ENCODE results near the gene MYL12A.

MYL12A gene

GRCh38 chr18:3209859-3210569 is 37.6 kb upstream of the MYL12A start:
- no peak overlapping the region for H3K56ac ChIP-seq (ENCODE audit: low read length)
- H2BK120ac ChIP-seq (ENCODE audit: low read depth, low read length): no peak overlapping the region
- H4K8ac ChIP-seq (ENCODE audit: low read depth, low read length): no peak overlapping the region
- no peak overlapping the region for H3K4ac ChIP-seq (ENCODE audit: low read depth, low read length)
- H3K4me3 ChIP-seq (ENCODE audit: low read length): no peak overlapping the region
- no peak overlapping the region for H2AK5ac ChIP-seq (ENCODE audit: low read length)
- H3K27me3 ChIP-seq (ENCODE audit: insufficient read depth, low read length, poor library complexity): no peaks in the 10 kb centered on the region
- no peak overlapping the region for H3K4me2 ChIP-seq (ENCODE audit: low read length)
- no peak for DNase-seq
- H3K79me1 ChIP-seq (ENCODE audit: low read length): no peaks in the 10 kb centered on the region
- H4K5ac ChIP-seq (ENCODE audit: low read length): no peak overlapping the region
- no peaks in the 10 kb centered on the region for H3K36me3 ChIP-seq (ENCODE audit: control insufficient read depth, insufficient read depth, low read length)
- no peak overlapping the region for H2BK15ac ChIP-seq (replicated peaks; ENCODE audit: low read depth)
- H3K27ac ChIP-seq (ENCODE audit: low read depth, low read length): no peak overlapping the region
- no peak overlapping the region for H3K9ac ChIP-seq (ENCODE audit: low read length)
- no peak overlapping the region for H3K18ac ChIP-seq (ENCODE audit: low read length)
- H3K4me1 ChIP-seq (ENCODE audit: control insufficient read depth, low read depth, low read length): no peaks in the 10 kb centered on the region
- WGBS (ENCODE audit: extremely low coverage, insufficient coverage, low lambda C conversion rate): no CpG with 5 or more reads among the region's 4 CpGs
- no peaks in the 10 kb centered on the region for H3K79me2 ChIP-seq (ENCODE audit: control insufficient read depth, insufficient read depth, low read length)
- no peak overlapping the region for H2BK5ac ChIP-seq (ENCODE audit: low read length)
- no peak overlapping the region for H3K23ac ChIP-seq (ENCODE audit: low read length)

DNA sequence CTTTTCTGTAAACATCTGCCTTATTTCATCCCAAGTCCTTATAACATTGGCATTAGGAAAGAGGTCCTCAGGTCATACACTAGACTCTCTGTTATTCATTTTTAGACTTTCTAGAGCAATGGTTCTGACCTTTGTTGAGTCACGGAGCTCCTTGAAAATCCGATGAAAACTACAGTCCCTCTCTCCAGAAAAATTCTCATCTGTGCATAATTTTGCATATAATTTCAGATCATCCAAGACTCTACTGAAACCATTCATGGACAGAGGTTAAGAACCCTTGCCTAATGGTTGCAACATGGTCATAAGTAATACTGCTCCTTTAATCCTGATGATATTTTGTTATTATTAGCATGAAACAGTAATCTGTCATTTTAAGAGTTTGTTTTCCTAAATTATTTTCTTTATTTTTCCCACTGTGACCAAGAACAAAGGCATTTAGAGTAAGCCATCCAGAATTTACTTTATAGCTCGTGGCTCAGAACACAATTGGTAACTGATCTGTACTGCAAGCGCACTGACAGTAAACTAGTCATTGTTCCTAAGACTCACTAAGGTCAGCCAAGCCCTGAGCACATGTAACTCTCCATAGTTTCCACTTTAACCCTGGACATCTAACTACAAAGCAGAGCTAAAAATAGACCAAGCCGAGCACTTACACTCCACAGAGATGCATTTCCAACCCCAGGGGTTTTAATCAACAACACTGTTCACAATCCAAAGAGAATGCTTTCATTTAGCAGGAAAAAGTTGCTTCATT is 36.2 kb upstream of the MYL12A start:
- Histone ChIP-seq H2AK5ac (ENCODE audit: low read length) (no peak overlapping the region), H3K56ac (ENCODE audit: low read length) (no peak overlapping the region), H3K36me3 (ENCODE audit: control insufficient read depth, insufficient read depth, low read length) (no peaks in the 10 kb centered on the region)

GRCh38 chr18:3212657-3213056 is 34.9 kb upstream of the MYL12A start:
- Histone ChIP-seq H3K9ac (ENCODE audit: low read length) (no peak overlapping the region), H3K27ac (ENCODE audit: low read depth, low read length) (no peak overlapping the region), H2AK5ac (ENCODE audit: low read length) (no peak overlapping the region), H3K23ac (ENCODE audit: low read length) (no peak overlapping the region), H3K79me1 (ENCODE audit: low read length) (no peaks in the 10 kb centered on the region), H2BK5ac (ENCODE audit: low read length) (no peak overlapping the region), H2BK15ac (replicated peaks; ENCODE audit: low read depth) (no peak overlapping the region), H3K4me2 (ENCODE audit: low read length) (no peak overlapping the region), H4K8ac (ENCODE audit: low read depth, low read length) (no peak overlapping the region), H3K4me3 (ENCODE audit: low read length) (no peak overlapping the region), H3K79me2 (ENCODE audit: control insufficient read depth, insufficient read depth, low read length) (no peaks in the 10 kb centered on the region), H3K18ac (ENCODE audit: low read length) (no peak overlapping the region), H2BK120ac (ENCODE audit: low read depth, low read length) (no peak overlapping the region), H3K4me1 (ENCODE audit: control insufficient read depth, low read depth, low read length) (no peaks in the 10 kb centered on the region), H3K4ac (ENCODE audit: low read depth, low read length) (no peak overlapping the region), H3K56ac (ENCODE audit: low read length) (no peak overlapping the region), H4K5ac (ENCODE audit: low read length) (no peak overlapping the region), H3K36me3 (ENCODE audit: control insufficient read depth, insufficient read depth, low read length) (no peaks in the 10 kb centered on the region), H3K27me3 (ENCODE audit: insufficient read depth, low read length, poor library complexity) (no peaks in the 10 kb centered on the region)
- WGBS (ENCODE audit: extremely low coverage, insufficient coverage, low lambda C conversion rate): no CpG with 5 or more reads among the region's 4 CpGs
- no peak for DNase-seq

More for the DNA sequence above, 36.2 kb upstream of the MYL12A start:
- Histone ChIP-seq H3K18ac (ENCODE audit: low read length) (no peak overlapping the region), H3K27me3 (ENCODE audit: insufficient read depth, low read length, poor library complexity) (no peaks in the 10 kb centered on the region), H3K23ac (ENCODE audit: low read length) (no peak overlapping the region), H4K8ac (ENCODE audit: low read depth, low read length) (no peak overlapping the region), H3K4ac (ENCODE audit: low read depth, low read length) (no peak overlapping the region), H2BK120ac (ENCODE audit: low read depth, low read length) (no peak overlapping the region), H3K9ac (ENCODE audit: low read length) (no peak overlapping the region), H3K4me1 (ENCODE audit: control insufficient read depth, low read depth, low read length) (no peaks in the 10 kb centered on the region), H3K79me2 (ENCODE audit: control insufficient read depth, insufficient read depth, low read length) (no peaks in the 10 kb centered on the region), H3K4me2 (ENCODE audit: low read length) (no peak overlapping the region), H2BK15ac (replicated peaks; ENCODE audit: low read depth) (no peak overlapping the region), H3K79me1 (ENCODE audit: low read length) (no peaks in the 10 kb centered on the region), H3K27ac (ENCODE audit: low read depth, low read length) (no peak overlapping the region), H3K4me3 (ENCODE audit: low read length) (no peak overlapping the region), H2BK5ac (ENCODE audit: low read length) (no peak overlapping the region), H4K5ac (ENCODE audit: low read length) (no peak overlapping the region)
- no peak for DNase-seq
- WGBS (ENCODE audit: extremely low coverage, insufficient coverage, low lambda C conversion rate): no CpG with 5 or more reads among the region's 5 CpGs

- no peak overlapping the region for H3K4me3 ChIP-seq (ENCODE audit: low read length)
- no peak overlapping the region for H3K4me2 ChIP-seq (ENCODE audit: low read length)
- no peaks in the 10 kb centered on the region for H3K36me3 ChIP-seq (ENCODE audit: control insufficient read depth, insufficient read depth, low read length)
- no peaks in the 10 kb centered on the region for H3K79me1 ChIP-seq (ENCODE audit: low read length)
- DNase-seq: peak; percentile 44
- no peak overlapping the region for H3K18ac ChIP-seq (ENCODE audit: low read length)
- WGBS (ENCODE audit: extremely low coverage, insufficient coverage, low lambda C conversion rate): no CpG with 5 or more reads among the region's 6 CpGs
- H3K4me1 ChIP-seq (ENCODE audit: control insufficient read depth, low read depth, low read length): no peaks in the 10 kb centered on the region
- no peak overlapping the region for H2BK120ac ChIP-seq (ENCODE audit: low read depth, low read length)
- H4K8ac ChIP-seq (ENCODE audit: low read depth, low read length): no peak overlapping the region
- H3K9ac ChIP-seq (ENCODE audit: low read length): no peak overlapping the region
- H3K23ac ChIP-seq (ENCODE audit: low read length): no peak overlapping the region
- no peak overlapping the region for H3K56ac ChIP-seq (ENCODE audit: low read length)
- H2BK15ac ChIP-seq (replicated peaks; ENCODE audit: low read depth): no peak overlapping the region
- H3K27me3 ChIP-seq (ENCODE audit: insufficient read depth, low read length, poor library complexity): no peaks in the 10 kb centered on the region
- no peak overlapping the region for H3K27ac ChIP-seq (ENCODE audit: low read depth, low read length)
- H3K4ac ChIP-seq (ENCODE audit: low read depth, low read length): no peak overlapping the region
- no peak overlapping the region for H2BK5ac ChIP-seq (ENCODE audit: low read length)
- no peak overlapping the region for H4K5ac ChIP-seq (ENCODE audit: low read length)
- no peaks in the 10 kb centered on the region for H3K79me2 ChIP-seq (ENCODE audit: control insufficient read depth, insufficient read depth, low read length)
- H2AK5ac ChIP-seq (ENCODE audit: low read length): no peak overlapping the region
Measured at GRCh38 chr18:3213300-3214059, 34.1 kb upstream of the MYL12A start.

GRCh38 chr18:3214855-3215637 is 32.6 kb upstream of the MYL12A start:
- Histone ChIP-seq H3K23ac (ENCODE audit: low read length) (no peak overlapping the region), H3K4me3 (ENCODE audit: low read length) (no peak overlapping the region), H3K56ac (ENCODE audit: low read length) (no peak overlapping the region), H3K79me2 (ENCODE audit: control insufficient read depth, insufficient read depth, low read length) (no peaks in the 10 kb centered on the region), H3K18ac (ENCODE audit: low read length) (no peak overlapping the region), H4K8ac (ENCODE audit: low read depth, low read length) (no peak overlapping the region), H4K5ac (ENCODE audit: low read length) (no peak overlapping the region), H3K4ac (ENCODE audit: low read depth, low read length) (no peak overlapping the region), H3K27me3 (ENCODE audit: insufficient read depth, low read length, poor library complexity) (no peaks in the 10 kb centered on the region), H2BK15ac (replicated peaks; ENCODE audit: low read depth) (no peak overlapping the region), H3K9ac (ENCODE audit: low read length) (no peak overlapping the region), H2BK5ac (ENCODE audit: low read length) (no peak overlapping the region), H3K4me2 (ENCODE audit: low read length) (no peak overlapping the region), H2AK5ac (ENCODE audit: low read length) (no peak overlapping the region), H3K4me1 (ENCODE audit: control insufficient read depth, low read depth, low read length) (no peaks in the 10 kb centered on the region), H3K79me1 (ENCODE audit: low read length) (no peaks in the 10 kb centered on the region), H3K27ac (ENCODE audit: low read depth, low read length) (no peak overlapping the region), H2BK120ac (ENCODE audit: low read depth, low read length) (no peak overlapping the region), H3K36me3 (ENCODE audit: control insufficient read depth, insufficient read depth, low read length) (no peaks in the 10 kb centered on the region)
- DNase-seq: no peak
- WGBS (ENCODE audit: extremely low coverage, insufficient coverage, low lambda C conversion rate): no CpG with 5 or more reads among the region's 36 CpGs
